Lower leg skin (tissue), 3 donors: ENCODE results near the gene ACAD8.

Source experiments
- POLR2A ChIP-seq, 2 donors: fragments of 450-650 bp; IDR thresholded peaks; one replicate each; pipeline ENCODE4 v1.6.1; 2016 to 2017; ENCODE audit warnings: antibody characterized with exemption in 2 of 2, mild to moderate bottlenecking in 1 of 2, moderate library complexity in 1 of 2
- TF ChIP-seq, protein P1 (sequence below), 3 donors: fragments of 450-650 bp; IDR thresholded peaks; one replicate each; pipeline ENCODE4 v1.5.1; 2016; ENCODE audit warnings: antibody characterized with exemption in 3 of 3, mild to moderate bottlenecking in 3 of 3, moderate library complexity in 2 of 3

DNA sequence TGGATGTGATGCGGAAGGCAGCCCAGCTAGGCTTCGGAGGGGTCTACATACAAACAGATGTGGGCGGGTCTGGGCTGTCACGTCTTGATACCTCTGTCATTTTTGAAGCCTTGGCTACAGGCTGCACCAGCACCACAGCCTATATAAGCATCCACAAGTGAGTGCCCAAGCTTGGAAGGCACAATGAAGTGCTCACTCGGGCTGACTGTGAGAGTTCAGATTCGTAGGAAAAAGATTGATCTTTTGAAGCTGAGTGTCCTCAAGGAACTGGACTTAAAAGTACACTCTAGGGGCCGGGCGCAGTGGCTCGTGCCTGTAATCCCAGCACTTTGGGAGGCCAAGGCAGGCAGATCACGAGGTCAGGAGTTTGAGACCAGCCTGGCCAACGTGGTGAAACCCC, 3.7 kb downstream of the ACAD8 start:
- TF ChIP-seq, protein P1, sequence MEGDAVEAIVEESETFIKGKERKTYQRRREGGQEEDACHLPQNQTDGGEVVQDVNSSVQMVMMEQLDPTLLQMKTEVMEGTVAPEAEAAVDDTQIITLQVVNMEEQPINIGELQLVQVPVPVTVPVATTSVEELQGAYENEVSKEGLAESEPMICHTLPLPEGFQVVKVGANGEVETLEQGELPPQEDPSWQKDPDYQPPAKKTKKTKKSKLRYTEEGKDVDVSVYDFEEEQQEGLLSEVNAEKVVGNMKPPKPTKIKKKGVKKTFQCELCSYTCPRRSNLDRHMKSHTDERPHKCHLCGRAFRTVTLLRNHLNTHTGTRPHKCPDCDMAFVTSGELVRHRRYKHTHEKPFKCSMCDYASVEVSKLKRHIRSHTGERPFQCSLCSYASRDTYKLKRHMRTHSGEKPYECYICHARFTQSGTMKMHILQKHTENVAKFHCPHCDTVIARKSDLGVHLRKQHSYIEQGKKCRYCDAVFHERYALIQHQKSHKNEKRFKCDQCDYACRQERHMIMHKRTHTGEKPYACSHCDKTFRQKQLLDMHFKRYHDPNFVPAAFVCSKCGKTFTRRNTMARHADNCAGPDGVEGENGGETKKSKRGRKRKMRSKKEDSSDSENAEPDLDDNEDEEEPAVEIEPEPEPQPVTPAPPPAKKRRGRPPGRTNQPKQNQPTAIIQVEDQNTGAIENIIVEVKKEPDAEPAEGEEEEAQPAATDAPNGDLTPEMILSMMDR (IDR thresholded peaks at IDR 0.05), result no peak
- TF ChIP-seq POLR2A (IDR thresholded peaks at IDR 0.05), result no peak
